Measurements from ENCODE around the gene TEN1.
"Not testable (repeated sequence)": the region's sequence is repeated elsewhere in the genome, so short reads cannot be mapped to it uniquely, and the experiment has no call there.

The TEN1 gene

GRCh38 chr17:76032073-76032779 lies 53.2 kb downstream of the TEN1 start:
- no peak for DNase-seq

GRCh38 chr17:76032780-76033108 lies 53.7 kb downstream of the TEN1 start:
- no peak for DNase-seq

GRCh38 chr17:76033139-76033538 lies 54.1 kb downstream of the TEN1 start:
- DNase-seq, result no peak

- DNase-seq, result no peak
Observed at GRCh38 chr17:76034428-76035350, 55.6 kb downstream of the TEN1 start.

- no peak for DNase-seq
Observed at GRCh38 chr17:76036497-76037261, 57.6 kb downstream of the TEN1 start.

- no peak for DNase-seq
Observed at GRCh38 chr17:76038050-76038449, 59.0 kb downstream of the TEN1 start.

GRCh38 chr17:76039121-76039520 lies 60.1 kb downstream of the TEN1 start:
- DNase-seq, result no peak

GRCh38 chr17:76040376-76040775 lies 61.3 kb downstream of the TEN1 start:
- no peak for DNase-seq

GRCh38 chr17:76042868-76043267 lies 63.8 kb downstream of the TEN1 start:
- DNase-seq, result not testable (repeated sequence)

GRCh38 chr17:76044475-76045007 lies 65.5 kb downstream of the TEN1 start:
- DNase-seq, result not testable (repeated sequence)

GRCh38 chr17:76046064-76046463 lies 67.0 kb downstream of the TEN1 start:
- no peak for DNase-seq

GRCh38 chr17:76048025-76048605 lies 69.1 kb downstream of the TEN1 start:
- DNase-seq, result no peak

- no peak for DNase-seq
Observed at GRCh38 chr17:76048711-76049110, 69.7 kb downstream of the TEN1 start.

- no peak for DNase-seq
Observed at GRCh38 chr17:76049239-76049638, 70.2 kb downstream of the TEN1 start.

- no peak for DNase-seq
Observed at GRCh38 chr17:76049836-76050537, 70.9 kb downstream of the TEN1 start.
